LNCAP (cell line): Measurements from ENCODE around the gene CCHCR1.
A peak's percentile ranks its signal among the peaks of the same experiment; 100 is the strongest.

Source experiments
- TF ChIP-seq, protein P1 (sequence below): fragments of 450-650 bp; IDR thresholded peaks from 2 replicates; pipeline ENCODE4 v1.5.1; 2017; ENCODE audit warnings: mild to moderate bottlenecking

CCHCR1 gene

DNA sequence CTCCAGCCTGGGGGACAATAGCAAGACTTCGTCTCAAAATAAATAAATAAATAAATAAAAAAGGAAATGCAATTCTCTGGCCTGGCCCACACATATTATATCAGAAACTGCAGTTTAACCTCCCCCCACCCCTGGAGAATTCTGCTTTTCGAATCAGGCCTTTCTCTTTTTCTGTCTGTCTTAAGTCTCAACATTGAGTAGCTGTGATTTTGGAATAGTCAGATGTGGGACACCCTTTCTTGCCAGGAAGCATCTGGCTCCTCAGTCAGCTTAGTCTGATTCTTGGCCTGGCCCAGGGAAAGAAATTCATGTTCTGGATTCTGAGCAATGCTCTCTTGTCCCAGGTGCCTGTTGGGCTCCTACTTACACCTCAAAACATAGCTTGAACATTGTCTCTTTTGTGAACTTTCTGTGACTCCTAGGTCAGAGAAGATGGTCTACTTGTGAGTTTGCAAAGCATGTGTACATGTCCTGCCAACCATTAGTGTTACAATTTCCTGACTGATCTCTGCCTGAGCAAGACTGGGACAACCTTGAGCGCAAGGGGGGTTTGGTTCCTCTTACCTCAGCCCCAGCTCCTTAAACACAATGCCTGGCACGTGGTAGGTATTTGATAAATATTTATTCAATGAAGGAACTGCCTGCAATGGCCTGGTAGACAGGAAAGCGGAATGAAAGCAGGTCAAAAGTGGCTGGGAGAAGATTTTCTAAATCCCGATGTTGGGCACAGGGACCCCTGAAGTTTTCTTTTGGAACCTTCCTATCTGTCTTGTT lies 36.6 kb upstream of the CCHCR1 start:
- TF ChIP-seq, protein P1, sequence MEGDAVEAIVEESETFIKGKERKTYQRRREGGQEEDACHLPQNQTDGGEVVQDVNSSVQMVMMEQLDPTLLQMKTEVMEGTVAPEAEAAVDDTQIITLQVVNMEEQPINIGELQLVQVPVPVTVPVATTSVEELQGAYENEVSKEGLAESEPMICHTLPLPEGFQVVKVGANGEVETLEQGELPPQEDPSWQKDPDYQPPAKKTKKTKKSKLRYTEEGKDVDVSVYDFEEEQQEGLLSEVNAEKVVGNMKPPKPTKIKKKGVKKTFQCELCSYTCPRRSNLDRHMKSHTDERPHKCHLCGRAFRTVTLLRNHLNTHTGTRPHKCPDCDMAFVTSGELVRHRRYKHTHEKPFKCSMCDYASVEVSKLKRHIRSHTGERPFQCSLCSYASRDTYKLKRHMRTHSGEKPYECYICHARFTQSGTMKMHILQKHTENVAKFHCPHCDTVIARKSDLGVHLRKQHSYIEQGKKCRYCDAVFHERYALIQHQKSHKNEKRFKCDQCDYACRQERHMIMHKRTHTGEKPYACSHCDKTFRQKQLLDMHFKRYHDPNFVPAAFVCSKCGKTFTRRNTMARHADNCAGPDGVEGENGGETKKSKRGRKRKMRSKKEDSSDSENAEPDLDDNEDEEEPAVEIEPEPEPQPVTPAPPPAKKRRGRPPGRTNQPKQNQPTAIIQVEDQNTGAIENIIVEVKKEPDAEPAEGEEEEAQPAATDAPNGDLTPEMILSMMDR, result no peak

DNA sequence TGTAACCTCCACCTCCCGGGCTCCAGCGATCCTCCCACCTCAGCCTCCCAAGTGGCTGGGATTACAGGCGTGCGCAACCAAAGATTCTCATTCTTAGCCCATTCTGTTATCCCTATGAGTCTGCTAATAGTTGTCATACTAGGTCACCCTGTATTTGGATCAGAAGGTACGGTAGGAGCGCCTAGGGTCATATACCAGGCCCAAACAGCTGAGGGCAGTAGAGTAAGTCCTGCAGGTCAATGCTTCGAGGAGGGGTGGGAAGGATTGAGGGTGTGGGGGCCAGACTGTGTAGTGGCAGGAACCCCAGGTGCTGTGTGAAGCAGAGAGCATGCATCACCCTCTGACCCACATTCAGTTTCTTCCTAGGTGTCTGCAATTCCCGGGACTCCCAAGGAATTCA lies 35.6 kb upstream of the CCHCR1 start:
- TF ChIP-seq, protein P1, result no peak

DNA sequence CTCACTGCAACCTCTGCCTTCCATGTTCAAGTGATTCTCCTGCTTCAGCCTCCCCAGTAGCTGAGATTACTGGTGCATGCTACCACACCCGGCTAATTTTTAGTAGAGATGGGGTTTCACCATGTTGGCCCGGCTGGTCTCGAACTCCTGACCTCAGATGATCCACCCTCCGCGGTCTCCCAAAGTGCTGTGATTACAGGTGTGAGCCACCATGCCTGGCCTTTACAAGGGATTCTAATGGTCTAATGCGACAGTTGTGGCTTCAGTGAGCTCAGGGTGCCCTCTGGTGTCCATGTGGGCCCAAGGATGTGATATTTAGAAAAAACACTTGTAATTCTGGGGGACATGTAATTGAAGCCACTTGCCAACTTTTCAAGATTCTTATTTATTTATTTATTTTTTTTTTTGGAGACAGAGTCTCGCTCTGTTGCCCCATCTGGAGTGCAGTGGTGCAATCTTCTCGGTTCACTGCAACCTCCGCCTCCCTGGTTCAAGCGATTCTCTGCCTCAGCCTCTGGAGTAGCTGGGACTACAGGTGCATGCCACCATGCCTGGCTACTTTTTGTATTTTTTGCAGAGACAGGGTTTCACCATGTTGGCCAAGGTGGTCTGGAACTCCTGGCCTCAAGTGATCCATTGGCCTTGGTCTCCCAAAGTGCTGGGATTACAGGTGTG lies 35.0 kb upstream of the CCHCR1 start:
- TF ChIP-seq, protein P1, result peak; percentile 49

DNA sequence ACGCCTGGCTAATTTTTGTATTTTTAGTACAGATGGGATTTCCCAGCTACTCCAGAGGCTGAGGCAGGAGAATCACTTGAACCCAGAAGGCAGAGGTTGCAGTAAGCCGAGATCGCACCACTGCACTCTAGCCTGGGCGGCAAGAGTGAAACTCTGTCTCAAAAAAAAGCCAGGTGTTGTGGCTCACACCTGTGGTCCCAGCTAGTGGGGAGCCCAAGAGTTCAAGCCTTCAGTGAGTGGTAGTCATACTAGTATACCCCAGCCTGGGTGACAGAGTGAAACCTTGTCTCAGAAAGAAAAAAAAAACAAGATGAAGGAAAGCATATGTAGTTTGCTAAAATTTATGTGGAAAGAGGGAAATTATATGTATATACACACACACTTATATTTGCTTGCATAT lies 32.9 kb upstream of the CCHCR1 start:
- TF ChIP-seq, protein P1, result no peak

DNA sequence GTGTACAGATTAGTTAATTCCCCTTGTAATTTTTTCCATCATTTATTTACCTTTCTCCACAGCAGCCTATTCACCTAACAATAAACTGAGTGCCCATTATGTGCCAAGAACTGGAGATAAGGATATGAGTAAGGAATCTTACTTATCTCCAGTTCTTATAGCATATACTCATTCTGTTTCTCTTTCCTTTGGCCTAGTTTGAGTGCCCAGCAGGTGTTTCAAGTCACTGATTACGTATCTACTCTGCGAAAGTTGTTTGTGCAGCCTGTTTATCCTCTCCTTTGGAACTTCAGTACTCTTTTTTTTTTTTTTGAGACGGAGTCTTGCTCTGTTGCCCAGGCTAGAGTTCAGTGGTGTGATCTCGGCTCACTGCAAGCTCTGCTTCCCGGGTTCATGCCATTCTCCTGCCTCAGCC lies 30.2 kb upstream of the CCHCR1 start:
- TF ChIP-seq, protein P1, result no peak

DNA sequence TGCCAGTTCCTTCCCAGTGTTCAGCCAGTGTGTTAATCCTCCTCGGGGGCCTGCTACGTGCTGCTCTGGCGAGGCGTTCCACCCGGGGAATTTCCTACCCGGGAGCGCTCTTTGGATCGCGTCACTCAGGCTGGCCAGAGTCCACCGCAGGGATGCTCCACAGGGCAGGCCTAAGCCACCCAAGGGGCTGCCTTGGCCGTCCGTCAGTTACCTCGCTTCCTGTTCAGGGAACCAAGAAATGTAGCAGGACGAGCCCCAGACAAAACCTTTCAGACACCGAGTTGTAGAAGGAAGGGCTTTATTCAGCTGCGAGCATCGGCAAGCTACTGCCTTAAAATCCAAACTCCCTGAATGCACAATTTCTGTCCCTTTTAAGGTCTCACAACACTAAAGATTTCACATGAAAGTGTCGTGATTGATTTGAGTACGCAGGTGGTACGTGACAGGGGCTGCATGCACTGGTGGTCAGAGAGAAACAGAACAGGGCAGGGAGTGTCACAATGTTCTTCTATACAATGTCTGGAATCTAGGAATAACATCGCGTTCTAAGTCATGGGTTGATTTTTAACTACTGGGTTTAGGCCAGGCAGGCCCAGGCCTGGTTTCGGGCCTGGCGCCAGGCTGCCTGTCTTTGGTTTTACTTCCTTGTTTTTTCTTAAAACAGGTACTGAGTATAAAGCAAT lies 28.6 kb upstream of the CCHCR1 start:
- TF ChIP-seq, protein P1, result no peak

DNA sequence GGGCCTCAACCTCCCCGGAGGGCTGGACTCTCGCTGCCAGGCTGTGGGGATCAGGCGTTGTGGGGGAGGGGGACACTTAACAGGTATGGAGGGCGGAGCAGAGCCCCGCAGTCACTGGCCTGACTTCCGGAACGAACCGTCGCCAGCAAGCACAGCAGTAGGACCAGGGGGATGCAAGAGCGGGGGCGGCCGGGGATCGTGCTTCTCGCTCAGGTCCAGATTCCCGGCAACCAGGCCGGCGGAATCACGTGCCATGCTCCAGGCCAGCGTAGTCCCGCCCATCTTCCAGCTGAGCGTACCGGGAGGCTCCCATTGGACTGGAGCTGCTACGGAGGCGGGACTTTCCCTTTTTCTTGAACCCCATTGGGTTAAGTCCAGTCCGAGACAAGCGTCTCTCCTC lies 22.9 kb upstream of the CCHCR1 start:
- TF ChIP-seq, protein P1, result no peak
